ENCODE measurements around the gene ROBO1.

ROBO1 gene

DNA sequence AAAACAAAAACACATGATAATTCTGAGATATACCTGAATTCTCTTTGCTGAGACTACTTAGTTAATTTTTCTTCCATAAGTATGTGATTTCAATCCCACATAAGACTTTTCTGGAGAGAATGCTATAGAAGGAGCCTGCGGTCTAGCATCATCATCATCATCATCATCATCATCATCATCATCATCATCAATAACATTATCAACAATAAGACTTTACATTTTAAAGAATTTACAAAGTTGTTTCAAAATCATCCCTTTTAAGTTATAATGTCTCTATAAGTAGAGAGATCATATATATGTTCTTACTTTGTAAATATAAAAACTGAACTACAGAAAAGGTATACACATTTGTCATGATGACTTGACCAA, 965.3 kb downstream of the ROBO1 start:
- TF ChIP-seq, protein P1, sequence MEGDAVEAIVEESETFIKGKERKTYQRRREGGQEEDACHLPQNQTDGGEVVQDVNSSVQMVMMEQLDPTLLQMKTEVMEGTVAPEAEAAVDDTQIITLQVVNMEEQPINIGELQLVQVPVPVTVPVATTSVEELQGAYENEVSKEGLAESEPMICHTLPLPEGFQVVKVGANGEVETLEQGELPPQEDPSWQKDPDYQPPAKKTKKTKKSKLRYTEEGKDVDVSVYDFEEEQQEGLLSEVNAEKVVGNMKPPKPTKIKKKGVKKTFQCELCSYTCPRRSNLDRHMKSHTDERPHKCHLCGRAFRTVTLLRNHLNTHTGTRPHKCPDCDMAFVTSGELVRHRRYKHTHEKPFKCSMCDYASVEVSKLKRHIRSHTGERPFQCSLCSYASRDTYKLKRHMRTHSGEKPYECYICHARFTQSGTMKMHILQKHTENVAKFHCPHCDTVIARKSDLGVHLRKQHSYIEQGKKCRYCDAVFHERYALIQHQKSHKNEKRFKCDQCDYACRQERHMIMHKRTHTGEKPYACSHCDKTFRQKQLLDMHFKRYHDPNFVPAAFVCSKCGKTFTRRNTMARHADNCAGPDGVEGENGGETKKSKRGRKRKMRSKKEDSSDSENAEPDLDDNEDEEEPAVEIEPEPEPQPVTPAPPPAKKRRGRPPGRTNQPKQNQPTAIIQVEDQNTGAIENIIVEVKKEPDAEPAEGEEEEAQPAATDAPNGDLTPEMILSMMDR (IDR thresholded peaks at IDR 0.05), result no peak
- no peaks in the 10 kb centered on the region for H3K27me3 ChIP-seq
- H3K27ac ChIP-seq, result no peak overlapping the region
- H3K36me3 ChIP-seq, result no peaks in the 10 kb centered on the region
- H3K4me3 ChIP-seq (ENCODE audit: low read depth in 1 of 2, low read length in 1 of 2), result no peak overlapping the region
- H3K9me3 ChIP-seq, result no peaks in the 10 kb centered on the region
- no peaks in the 10 kb centered on the region for H3K4me1 ChIP-seq (ENCODE audit: control insufficient read depth in 1 of 2, insufficient read depth in 1 of 2, low read depth in 1 of 2, low read length in 1 of 2)

DNA sequence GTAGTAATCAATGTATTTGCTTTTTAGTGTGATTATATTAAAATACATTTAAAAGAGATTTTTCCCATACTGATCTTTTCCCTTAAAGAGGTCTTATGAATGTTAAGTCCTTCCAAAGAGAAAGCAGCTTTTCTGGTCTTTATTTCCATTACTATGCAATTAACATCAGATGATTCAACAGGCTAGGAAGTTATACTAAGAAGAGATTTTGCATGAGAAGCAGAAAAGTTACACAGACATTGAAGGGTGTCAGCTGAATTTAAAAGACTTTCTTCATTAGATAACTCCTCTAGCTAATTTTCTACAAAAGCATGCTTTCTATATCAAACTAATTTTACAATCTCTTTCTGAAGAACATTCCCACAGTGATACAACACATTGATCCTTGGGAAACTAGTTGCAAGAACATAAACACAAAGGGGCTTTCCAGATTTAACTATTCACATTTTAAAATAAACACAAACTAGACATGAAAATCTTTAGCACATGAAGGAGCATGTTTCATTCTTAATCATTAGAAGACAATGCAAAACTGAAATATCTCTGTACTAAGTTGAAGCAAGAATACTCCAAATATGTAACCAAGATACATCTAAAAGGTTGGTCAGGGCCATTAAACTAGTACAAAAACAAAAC, 965.8 kb downstream of the ROBO1 start:
- Histone ChIP-seq H3K4me3 (ENCODE audit: low read depth in 1 of 2, low read length in 1 of 2) (no peak overlapping the region), H3K4me1 (ENCODE audit: control insufficient read depth in 1 of 2, insufficient read depth in 1 of 2, low read depth in 1 of 2, low read length in 1 of 2) (no peaks in the 10 kb centered on the region), H3K27ac (no peak overlapping the region), H3K36me3 (no peaks in the 10 kb centered on the region), H3K9me3 (no peaks in the 10 kb centered on the region), H3K27me3 (no peaks in the 10 kb centered on the region)
- TF ChIP-seq, protein P1 (IDR thresholded peaks at IDR 0.05), result no peak

DNA sequence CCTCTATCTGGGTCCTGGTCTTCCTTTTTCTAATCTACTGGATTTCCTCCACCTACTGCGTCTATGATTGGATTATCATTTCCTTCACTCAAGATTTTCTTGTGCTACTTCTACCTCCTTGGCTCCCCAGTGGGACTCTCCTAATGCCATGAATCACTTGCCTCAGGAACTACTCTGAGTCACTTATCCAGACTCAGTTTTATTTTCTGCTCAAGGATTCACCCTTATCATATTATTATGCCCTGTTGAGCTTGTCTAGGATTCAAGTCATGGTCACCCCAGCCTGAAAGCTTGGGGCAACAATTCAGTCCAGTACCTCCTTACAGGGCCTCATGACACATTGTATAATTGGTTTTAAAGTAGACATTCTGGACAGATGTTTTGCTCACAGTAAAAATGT, 968.1 kb downstream of the ROBO1 start:
- Histone ChIP-seq H3K4me3 (ENCODE audit: low read depth in 1 of 2, low read length in 1 of 2) (no peak overlapping the region), H3K27me3 (no peaks in the 10 kb centered on the region), H3K27ac (no peak overlapping the region), H3K4me1 (ENCODE audit: control insufficient read depth in 1 of 2, insufficient read depth in 1 of 2, low read depth in 1 of 2, low read length in 1 of 2) (no peaks in the 10 kb centered on the region), H3K9me3 (no peaks in the 10 kb centered on the region), H3K36me3 (no peaks in the 10 kb centered on the region)
- TF ChIP-seq, protein P1 (IDR thresholded peaks at IDR 0.05), result no peak

DNA sequence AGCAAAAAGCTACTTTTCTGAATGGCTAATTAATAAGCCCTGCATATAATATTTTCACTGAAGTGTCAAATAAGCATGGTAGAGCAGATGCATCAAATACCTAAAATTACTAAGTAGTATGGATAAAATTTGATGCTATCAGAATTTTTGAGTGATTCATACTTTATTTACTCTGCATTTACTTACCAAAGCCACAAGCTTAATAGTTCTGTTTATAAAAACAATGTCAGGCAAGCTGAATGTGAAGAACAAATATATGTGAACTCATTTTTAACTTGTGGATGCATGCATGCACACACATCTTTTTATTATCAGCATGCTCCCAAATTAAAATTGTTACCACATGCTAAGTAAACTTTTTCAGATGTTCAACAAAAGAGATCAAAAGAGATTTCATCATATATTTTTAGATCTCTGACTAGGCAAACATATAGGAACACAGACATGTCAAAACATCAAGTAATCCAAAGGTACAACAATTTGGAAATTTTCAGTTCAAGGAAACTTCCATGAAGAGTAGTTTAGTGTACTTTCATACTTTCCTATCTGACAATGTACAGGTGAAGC, 969.4 kb downstream of the ROBO1 start:
- Histone ChIP-seq H3K27ac (no peak overlapping the region), H3K27me3 (no peaks in the 10 kb centered on the region), H3K4me1 (ENCODE audit: control insufficient read depth in 1 of 2, insufficient read depth in 1 of 2, low read depth in 1 of 2, low read length in 1 of 2) (no peaks in the 10 kb centered on the region), H3K9me3 (no peaks in the 10 kb centered on the region), H3K4me3 (ENCODE audit: low read depth in 1 of 2, low read length in 1 of 2) (no peak overlapping the region), H3K36me3 (no peaks in the 10 kb centered on the region)
- TF ChIP-seq, protein P1 (IDR thresholded peaks at IDR 0.05), result no peak

DNA sequence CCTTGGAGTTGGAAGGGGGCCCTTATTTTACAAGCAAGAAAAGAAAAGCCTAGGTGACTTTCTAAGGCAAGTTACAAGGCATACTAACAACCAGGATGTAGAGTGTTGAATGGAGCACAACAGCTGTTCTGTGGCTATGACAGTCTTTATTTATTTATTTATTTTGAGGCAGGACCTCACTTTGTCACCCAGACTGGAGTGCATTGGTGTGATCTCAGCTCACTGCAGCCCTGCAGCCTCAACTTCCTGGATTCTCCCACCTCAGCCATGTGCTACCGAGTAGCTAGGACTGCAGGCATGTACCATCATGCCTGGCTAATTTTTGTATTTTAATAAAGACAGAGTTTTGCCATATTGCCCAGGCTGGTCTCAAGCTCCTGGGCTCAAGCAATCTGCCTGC, 973.4 kb downstream of the ROBO1 start:
- Histone ChIP-seq H3K27ac (no peak overlapping the region), H3K9me3 (no peaks in the 10 kb centered on the region), H3K4me3 (ENCODE audit: low read depth in 1 of 2, low read length in 1 of 2) (no peak overlapping the region), H3K4me1 (ENCODE audit: control insufficient read depth in 1 of 2, insufficient read depth in 1 of 2, low read depth in 1 of 2, low read length in 1 of 2) (no peaks in the 10 kb centered on the region), H3K27me3 (no peaks in the 10 kb centered on the region), H3K36me3 (no peaks in the 10 kb centered on the region)
- TF ChIP-seq, protein P1 (IDR thresholded peaks at IDR 0.05), result no peak
